ENCODE results near the gene TOP2B. TPM values are rescaled to one million over a fixed set of nuclear protein-coding genes. Genes with fewer than 3 reads are reported as not detected.

Gene TOP2B
- total RNA-seq, 1 experiment from 2014 or later = 88.7 TPM

GRCh38 chr3:25654576-25654975 is 10.1 kb downstream of the TOP2B start:
- ChIA-PET POLR2A (interaction anchor here (0.6 to 1.5 kb wide), 3 partner anchors 9 to 308 kb away, joined by 3 to 5 read pairs (median 4); partner anchors contain the start of gene OXSM), CTCF (no interaction called here)
- Mint-ChIP-seq H3K4me3 (ENCODE audit: unreplicated experiment) (no peak overlapping the region), H3K9me3 (ENCODE audit: unreplicated experiment) (no peaks in the 10 kb centered on the region), H3K36me3 (ENCODE audit: insufficient read depth, unreplicated experiment) (peaks cover 6% of the 10 kb centered on the region), H3K27ac (ENCODE audit: low read depth, unreplicated experiment) (no peak overlapping the region), H3K4me1 (ENCODE audit: insufficient read depth, unreplicated experiment) (peaks cover 31% of the 10 kb centered on the region), H3K27me3 (ENCODE audit: insufficient read depth, unreplicated experiment) (no peaks in the 10 kb centered on the region)
- no peak for DNase-seq (ENCODE audit: unreplicated experiment)
- intact Hi-C loops (cut with micrococcal nuclease) = no loop called here
- TF ChIP-seq CTCF (IDR thresholded peaks at IDR 0.05; ENCODE audit: unreplicated experiment) = no peak
- no TSS peak for BruUV-seq (replicated peaks)

GRCh38 chr3:25653322-25653721 is 11.4 kb downstream of the TOP2B start:
- H3K27me3 Mint-ChIP-seq (ENCODE audit: insufficient read depth, unreplicated experiment) = no peaks in the 10 kb centered on the region
- intact Hi-C loops (cut with micrococcal nuclease) = no loop called here
- no peak for TF ChIP-seq CTCF (IDR thresholded peaks at IDR 0.05; ENCODE audit: unreplicated experiment)
- no peak for DNase-seq (ENCODE audit: unreplicated experiment)
- POLR2A ChIA-PET = interaction anchor here (1.5 kb wide), 1 partner anchor 136 kb away, joined by 4 read pairs; the partner anchor contains the start of gene OXSM
- BruUV-seq (replicated peaks) = no TSS peak
- H3K27ac Mint-ChIP-seq (ENCODE audit: low read depth, unreplicated experiment) = no peak overlapping the region
- peaks cover 6% of the 10 kb centered on the region for H3K36me3 Mint-ChIP-seq (ENCODE audit: insufficient read depth, unreplicated experiment)
- CTCF ChIA-PET = no interaction called here
- no peak overlapping the region for H3K4me3 Mint-ChIP-seq (ENCODE audit: unreplicated experiment)
- H3K9me3 Mint-ChIP-seq (ENCODE audit: unreplicated experiment) = peaks cover 7% of the 10 kb centered on the region
- H3K4me1 Mint-ChIP-seq (ENCODE audit: insufficient read depth, unreplicated experiment) = peaks cover 24% of the 10 kb centered on the region

- ChIA-PET POLR2A (no interaction called here), CTCF (no interaction called here)
- peaks cover 7% of the 10 kb centered on the region for H3K9me3 Mint-ChIP-seq (ENCODE audit: unreplicated experiment)
- peaks cover 28% of the 10 kb centered on the region for H3K4me1 Mint-ChIP-seq (ENCODE audit: insufficient read depth, unreplicated experiment)
- DNase-seq (ENCODE audit: unreplicated experiment) = no peak
- BruUV-seq (replicated peaks) = no TSS peak
- TF ChIP-seq CTCF (IDR thresholded peaks at IDR 0.05; ENCODE audit: unreplicated experiment) = no peak
- no peak overlapping the region for H3K4me3 Mint-ChIP-seq (ENCODE audit: unreplicated experiment)
- no peak overlapping the region for H3K27ac Mint-ChIP-seq (ENCODE audit: low read depth, unreplicated experiment)
- intact Hi-C loops (cut with micrococcal nuclease) = no loop called here
- H3K36me3 Mint-ChIP-seq (ENCODE audit: insufficient read depth, unreplicated experiment) = peaks cover 6% of the 10 kb centered on the region
- no peaks in the 10 kb centered on the region for H3K27me3 Mint-ChIP-seq (ENCODE audit: insufficient read depth, unreplicated experiment)
Measured at GRCh38 chr3:25652921-25653320, 11.8 kb downstream of the TOP2B start.

- peaks cover 22% of the 10 kb centered on the region for H3K4me1 Mint-ChIP-seq (ENCODE audit: insufficient read depth, unreplicated experiment)
- no TSS peak for BruUV-seq (replicated peaks)
- H3K27me3 Mint-ChIP-seq (ENCODE audit: insufficient read depth, unreplicated experiment) = no peaks in the 10 kb centered on the region
- H3K4me3 Mint-ChIP-seq (ENCODE audit: unreplicated experiment) = no peak overlapping the region
- intact Hi-C loops (cut with micrococcal nuclease) = loop anchor here (1.0 to 5.0 kb wide), 7 partner anchors 133 to 1063 kb away; partner anchors contain the start of gene NGLY1
- POLR2A ChIA-PET = interaction anchor here (0.6 to 1.9 kb wide), 3 partner anchors 134 to 1064 kb away, joined by 3 to 10 read pairs (median 3); partner anchors contain the start of gene NGLY1
- no peak overlapping the region for H3K27ac Mint-ChIP-seq (ENCODE audit: low read depth, unreplicated experiment)
- DNase-seq (ENCODE audit: unreplicated experiment) = no peak
- H3K36me3 Mint-ChIP-seq (ENCODE audit: insufficient read depth, unreplicated experiment) = peaks cover 8% of the 10 kb centered on the region
- CTCF ChIA-PET = interaction anchor here (0.6 to 4.6 kb wide), 38 partner anchors 11 to 1062 kb away, joined by 3 to 57 read pairs (median 6); partner anchors contain the start of gene OXSM
- peaks cover 7% of the 10 kb centered on the region for H3K9me3 Mint-ChIP-seq (ENCODE audit: unreplicated experiment)
- TF ChIP-seq CTCF (IDR thresholded peaks at IDR 0.05; ENCODE audit: unreplicated experiment) = no peak
Measured at GRCh38 chr3:25648925-25649830, 15.5 kb downstream of the TOP2B start.
